ENCODE data around the gene MAP3K2.

- TF ChIP-seq CTCF (conservative IDR thresholded peaks at IDR 0.05; ENCODE audit: low read depth in 2 of 2) (no peak), POLR2AphosphoS5 (IDR thresholded peaks at IDR 0.05; ENCODE audit: low read depth) (no peak), JUNB (IDR thresholded peaks at IDR 0.05; ENCODE audit: unreplicated experiment) (no peak), ZNF114 (CRISPR knock-in tag; IDR thresholded peaks at IDR 0.05) (no peak), CREB1 (CRISPR knock-in tag; IDR thresholded peaks at IDR 0.05; ENCODE audit: low read depth) (no peak), EZH2 (IDR thresholded peaks at IDR 0.05; ENCODE audit: low read depth, unreplicated experiment) (no peak), EZH2phosphoT487 (IDR thresholded peaks at IDR 0.05; ENCODE audit: unreplicated experiment) (no peak), REST (IDR thresholded peaks at IDR 0.05; ENCODE audit: unreplicated experiment) (no peak), STAT1 (IDR thresholded peaks at IDR 0.05; ENCODE audit: unreplicated experiment) (no peak), NANOG (IDR thresholded peaks at IDR 0.05; ENCODE audit: borderline replicate concordance) (no peak)
Observed at GRCh38 chr2:127373362-127374083, 14.3 kb downstream of the MAP3K2 start.
